ENCODE measurements around the gene RAD54L2.

DNA sequence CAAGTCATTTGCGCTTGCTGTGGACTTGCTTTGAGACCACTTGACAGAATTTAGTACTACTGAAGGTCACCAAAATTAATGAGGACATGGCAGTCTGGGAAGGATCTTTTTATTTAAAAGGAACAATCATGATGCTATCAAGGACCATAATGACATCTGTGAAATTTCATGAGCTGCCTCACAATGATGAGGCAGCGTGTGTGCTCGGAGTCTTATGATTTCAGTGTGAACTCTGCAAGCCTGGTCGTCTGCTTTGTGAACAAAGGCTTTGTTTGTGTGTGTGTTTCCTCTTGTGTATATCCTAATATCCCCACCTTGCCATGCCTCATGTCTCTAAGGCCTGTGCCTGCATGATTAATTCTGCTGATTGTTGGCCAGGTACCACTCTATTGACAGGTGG lies 46.7 kb downstream of the RAD54L2 start:
- TF ChIP-seq, protein P1, sequence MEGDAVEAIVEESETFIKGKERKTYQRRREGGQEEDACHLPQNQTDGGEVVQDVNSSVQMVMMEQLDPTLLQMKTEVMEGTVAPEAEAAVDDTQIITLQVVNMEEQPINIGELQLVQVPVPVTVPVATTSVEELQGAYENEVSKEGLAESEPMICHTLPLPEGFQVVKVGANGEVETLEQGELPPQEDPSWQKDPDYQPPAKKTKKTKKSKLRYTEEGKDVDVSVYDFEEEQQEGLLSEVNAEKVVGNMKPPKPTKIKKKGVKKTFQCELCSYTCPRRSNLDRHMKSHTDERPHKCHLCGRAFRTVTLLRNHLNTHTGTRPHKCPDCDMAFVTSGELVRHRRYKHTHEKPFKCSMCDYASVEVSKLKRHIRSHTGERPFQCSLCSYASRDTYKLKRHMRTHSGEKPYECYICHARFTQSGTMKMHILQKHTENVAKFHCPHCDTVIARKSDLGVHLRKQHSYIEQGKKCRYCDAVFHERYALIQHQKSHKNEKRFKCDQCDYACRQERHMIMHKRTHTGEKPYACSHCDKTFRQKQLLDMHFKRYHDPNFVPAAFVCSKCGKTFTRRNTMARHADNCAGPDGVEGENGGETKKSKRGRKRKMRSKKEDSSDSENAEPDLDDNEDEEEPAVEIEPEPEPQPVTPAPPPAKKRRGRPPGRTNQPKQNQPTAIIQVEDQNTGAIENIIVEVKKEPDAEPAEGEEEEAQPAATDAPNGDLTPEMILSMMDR (IDR thresholded peaks at IDR 0.05): no peak
- TF ChIP-seq POLR2A (IDR thresholded peaks at IDR 0.05): no peak

Measured in uterus (tissue), 2 donors.